ENCODE results near the gene CNN3.
A peak's percentile ranks its signal among the peaks of the same experiment; 100 is the strongest.

CNN3 gene

GRCh38 chr1:94884507-94884906 is 42.4 kb downstream of the CNN3 start:
- no peak for DNase-seq

DNA sequence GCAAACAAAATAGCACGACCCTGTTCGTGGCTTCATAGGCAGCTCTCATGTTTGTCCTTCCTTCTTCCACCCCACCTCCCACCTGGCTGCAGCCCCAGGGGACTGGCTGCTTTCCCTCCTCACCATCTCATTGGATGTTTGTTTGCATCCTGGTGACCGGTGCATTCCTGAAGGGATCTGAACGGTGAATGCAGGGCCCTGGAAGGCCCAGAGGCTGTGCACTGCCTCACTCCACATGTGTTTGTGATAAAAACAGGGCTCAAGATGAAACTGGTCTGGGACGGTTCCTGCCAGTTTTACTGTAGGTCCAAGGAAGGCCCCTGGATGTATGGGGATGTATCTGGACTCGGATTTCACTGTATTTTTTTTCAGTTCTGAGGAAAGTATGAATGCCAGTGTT is 42.8 kb downstream of the CNN3 start:
- no peak for DNase-seq

- peak; percentile 19 for DNase-seq
Observed at GRCh38 chr1:94883691-94884090, 43.2 kb downstream of the CNN3 start.

DNA sequence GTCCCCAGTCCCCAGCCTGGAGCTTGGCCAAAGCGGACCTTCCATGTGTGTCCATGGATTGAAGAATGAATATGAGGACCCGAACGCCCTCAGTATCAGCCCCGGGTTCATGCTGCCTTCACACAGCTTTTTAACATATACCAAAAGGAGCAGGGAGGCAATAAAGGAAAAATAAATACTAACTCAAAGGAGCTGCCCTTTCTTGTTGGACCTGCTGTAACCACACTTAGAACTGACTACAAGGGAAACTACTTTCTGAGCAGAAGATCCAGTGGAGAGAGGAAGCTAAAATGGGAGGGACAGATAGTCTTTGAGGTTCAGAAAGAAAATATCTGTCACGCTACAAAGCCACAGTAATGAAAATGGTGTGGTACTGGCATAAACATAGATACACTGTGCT is 48.6 kb downstream of the CNN3 start:
- DNase-seq, result no peak

DNA sequence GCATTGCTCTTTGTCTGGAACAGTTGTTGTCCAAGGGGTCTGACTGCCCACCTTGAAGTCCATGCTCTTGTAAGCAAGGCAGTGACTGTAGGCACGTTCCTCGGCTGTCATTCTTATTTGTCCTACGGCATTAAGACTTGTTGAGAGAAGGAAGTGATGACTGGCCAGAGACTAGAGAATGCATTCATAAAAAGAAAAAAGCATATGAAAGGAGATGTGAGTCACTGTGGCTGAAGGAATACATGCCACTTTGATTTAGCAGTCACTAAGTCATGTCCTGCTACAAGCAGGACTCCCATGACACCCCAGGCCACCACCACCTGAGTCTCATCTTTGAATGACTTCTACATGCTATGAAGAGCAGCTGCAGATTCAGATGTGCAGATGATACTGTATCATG is 50.5 kb downstream of the CNN3 start:
- peak; percentile 14 for DNase-seq

DNA sequence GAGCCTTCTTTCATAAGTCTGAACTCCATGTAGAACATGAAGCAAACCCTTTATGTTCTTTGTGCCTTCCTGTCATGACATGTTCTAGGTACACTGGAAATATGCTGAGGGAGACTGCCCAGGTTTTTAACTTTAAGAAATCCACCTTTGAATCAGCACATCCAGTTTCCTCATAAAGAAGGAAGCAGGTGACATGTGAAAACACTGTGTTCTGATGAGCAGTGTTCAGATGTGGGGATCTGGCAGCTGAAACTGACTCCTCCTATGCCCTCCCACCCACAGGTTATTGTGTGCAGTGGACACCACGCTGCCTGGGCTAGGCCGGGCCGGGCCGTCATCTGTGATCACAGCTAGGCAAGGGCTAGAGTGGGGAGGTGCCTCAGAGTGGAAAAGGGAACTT is 51.1 kb downstream of the CNN3 start:
- peak; percentile 23 for DNase-seq

GRCh38 chr1:94874423-94874822 is 52.5 kb downstream of the CNN3 start:
- DNase-seq, result no peak

GRCh38 chr1:94873520-94874351 is 53.2 kb downstream of the CNN3 start:
- DNase-seq, result no peak

DNA sequence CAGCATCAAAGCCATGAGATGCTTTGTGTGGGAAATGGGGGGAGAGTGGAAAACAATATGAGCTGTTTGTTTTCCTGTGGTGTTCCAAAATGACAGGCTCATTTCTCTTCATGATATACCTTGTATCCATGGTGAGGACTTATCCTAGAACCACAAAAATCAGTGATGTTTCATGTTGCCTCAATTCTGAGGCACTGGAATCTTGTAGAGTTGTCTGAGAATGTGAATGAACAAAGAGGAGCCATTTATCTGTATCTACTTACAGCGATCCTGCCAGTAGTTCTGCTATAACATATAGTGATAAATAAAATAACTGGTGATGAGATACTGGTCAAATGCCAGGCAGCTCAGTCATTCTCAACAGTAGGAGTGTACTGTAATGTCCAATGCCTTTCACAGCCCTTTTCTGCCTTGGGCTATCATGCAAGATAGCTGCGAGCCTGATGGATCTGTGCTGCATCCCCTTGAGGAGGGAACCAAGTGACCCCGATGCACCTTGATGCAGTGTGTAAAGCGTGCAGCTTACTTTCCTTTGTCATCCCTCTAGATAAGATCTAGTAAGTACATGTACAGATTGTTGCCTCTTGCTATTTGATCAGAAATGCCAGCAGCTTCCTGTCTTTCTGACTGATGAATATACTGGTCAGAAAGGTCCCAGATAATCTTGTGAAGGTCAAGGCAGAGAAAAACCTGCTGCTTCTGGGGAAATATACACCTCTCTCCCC is 54.0 kb downstream of the CNN3 start:
- no peak for DNase-seq

- no peak for DNase-seq
Observed at GRCh38 chr1:94871031-94871430, 55.9 kb downstream of the CNN3 start.

DNA sequence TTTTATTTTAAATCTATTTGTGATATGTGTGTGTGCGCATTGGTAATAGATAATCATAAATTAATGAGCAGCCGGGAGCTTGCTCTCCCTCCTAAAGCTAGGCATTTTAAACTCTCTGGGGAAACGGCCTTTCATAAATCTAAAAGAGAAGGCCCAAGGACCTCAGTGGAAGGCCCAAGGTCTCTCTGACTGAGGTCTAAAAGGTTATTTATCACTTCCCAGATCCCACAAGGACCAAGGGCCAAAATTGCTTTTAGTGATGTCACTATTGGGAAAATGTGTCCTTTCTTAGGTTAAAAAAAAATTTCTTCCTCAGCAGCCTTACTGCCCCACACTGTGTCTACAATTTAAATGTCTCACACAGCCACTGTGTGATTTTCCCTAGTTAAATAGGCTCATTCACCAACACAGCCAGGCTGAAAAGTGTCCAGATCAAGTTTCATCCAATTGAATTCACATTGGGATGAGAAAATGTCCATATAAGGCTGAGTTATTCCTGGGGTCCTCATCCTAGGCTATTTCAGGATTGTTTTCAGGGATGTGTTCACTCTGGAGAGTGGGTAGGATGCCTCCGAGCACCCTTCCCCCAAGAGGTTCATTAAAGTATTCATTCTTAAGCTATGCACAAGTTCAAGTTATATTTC is 60.6 kb downstream of the CNN3 start:
- DNase-seq, result no peak

DNA sequence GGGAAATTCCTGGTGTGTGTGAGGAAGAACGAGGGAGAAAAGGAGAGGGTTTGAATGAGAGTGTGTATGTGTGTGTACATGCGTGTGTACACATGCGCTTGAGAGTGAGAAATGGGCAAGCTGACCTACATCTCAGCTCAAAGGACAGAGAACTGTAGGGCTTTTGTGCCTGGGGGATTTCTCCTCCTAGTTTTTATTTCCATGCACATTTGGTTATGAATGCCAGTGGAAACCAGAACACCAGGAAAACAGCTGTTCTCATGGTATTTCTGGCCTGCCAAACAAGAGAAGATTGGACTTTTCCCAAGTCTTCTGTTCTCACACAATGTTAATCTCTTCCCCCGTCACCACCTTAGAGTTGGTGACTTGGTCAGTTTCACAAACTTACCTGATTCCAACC is 61.5 kb downstream of the CNN3 start:
- DNase-seq, result no peak

- DNase-seq, result no peak
Observed at GRCh38 chr1:94864821-94865220, 62.1 kb downstream of the CNN3 start.

- peak; percentile 43 for DNase-seq
Observed at GRCh38 chr1:94863919-94864318, 63.0 kb downstream of the CNN3 start.

GRCh38 chr1:94863297-94863911 is 63.5 kb downstream of the CNN3 start:
- DNase-seq, result peak; percentile 40

GRCh38 chr1:94862718-94863117 is 64.2 kb downstream of the CNN3 start:
- DNase-seq, result no peak

DNA sequence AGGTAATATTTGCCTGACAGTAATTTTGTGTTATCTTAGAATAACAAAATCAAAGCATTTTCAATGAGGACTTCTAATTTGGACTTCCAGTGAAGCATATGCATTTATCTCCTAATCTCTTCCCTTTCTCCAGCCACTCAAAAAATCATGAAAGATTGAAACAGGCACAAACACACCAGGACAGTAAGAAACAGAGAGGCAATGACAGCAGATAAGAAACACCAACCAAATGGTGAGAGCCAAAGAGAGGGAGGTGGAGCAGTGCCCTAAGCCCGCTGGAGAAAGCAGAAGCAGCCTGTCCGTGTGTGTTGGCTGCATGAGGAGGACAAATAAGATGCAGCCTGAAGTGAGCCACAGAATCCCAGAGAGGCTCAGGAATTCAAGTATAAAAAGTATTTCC is 67.7 kb downstream of the CNN3 start:
- DNase-seq, result no peak

DNA sequence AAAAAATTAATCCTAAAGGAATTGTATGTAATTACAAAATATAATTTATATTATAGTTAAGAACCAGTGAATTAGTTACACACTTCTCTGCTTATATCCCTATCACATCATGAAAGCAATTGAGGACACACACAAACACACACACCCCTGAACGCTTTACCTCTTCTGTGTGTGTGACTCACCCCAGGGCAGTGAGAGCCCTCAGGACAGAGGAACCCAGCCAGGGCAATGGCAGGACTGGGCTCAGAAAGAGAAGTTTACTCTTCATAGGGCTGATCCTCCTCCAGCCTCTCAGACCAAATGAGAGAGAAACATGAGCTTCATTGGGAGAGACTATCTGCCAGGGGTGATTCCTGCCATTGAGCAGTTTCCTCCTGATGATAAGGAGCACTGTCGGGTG is 68.6 kb downstream of the CNN3 start:
- DNase-seq, result no peak

DNA sequence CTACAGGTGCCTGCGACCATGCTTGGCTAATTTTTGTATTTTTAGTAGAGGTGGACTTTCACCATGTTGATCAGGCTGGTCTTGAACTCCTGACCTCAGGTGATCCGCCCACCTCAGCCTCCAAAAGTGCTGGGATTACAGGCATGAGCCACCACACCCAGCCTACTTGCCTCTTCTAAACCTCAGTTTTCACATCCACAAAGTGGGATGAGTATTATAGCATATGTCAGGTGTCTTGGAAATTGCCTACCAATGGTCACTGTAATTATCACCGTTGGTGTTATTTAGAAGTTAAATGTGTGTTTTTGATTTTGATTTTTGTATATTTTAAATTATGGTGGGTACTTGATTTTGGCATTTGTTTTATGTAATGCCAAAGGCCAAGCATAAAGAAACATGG is 70.0 kb downstream of the CNN3 start:
- DNase-seq, result no peak

- DNase-seq, result no peak
Observed at GRCh38 chr1:94856004-94856403, 70.9 kb downstream of the CNN3 start.

GRCh38 chr1:94855307-94855700 is 71.6 kb downstream of the CNN3 start:
- DNase-seq, result no peak

DNA sequence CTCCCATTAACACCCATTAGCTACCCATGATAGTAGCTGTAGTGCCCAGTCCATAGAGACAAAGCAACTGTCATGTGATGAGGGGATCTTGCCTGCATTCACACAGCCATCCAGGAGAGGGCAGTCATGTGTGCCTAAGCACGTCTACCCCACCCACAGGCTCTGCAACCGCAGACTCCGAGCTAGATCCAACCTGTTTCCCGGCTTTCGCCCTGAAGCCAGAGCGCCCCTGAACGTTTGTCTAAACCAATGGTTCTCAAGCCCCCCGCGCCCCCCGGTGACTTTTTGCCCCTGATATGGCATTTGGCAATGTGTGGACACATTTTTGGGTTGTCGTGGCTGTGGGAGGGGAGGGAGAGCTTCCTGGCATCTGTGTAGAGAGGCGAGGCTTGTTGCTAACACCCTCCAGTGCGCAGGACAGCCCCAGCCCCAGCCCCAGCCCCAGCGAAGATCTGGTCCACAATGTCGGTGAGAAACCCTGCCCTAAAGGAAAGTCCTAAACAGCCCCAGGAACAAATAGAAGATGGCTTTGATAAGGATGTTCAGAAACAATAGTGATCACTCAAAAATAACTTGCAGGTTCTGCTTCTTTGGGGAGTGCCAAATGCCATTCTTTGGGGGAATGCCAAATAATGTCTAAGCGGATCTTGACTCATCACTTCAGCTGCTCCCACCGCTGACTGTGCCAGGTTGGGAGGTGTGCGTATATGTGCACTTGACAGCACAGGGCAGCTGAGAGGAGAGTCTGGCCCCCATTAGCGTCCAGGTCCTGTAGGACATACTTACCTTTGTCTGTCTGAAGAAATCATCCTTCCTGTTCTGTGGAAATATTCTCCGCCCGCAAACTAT is 72.2 kb downstream of the CNN3 start:
- DNase-seq, result peak; percentile 88

DNA sequence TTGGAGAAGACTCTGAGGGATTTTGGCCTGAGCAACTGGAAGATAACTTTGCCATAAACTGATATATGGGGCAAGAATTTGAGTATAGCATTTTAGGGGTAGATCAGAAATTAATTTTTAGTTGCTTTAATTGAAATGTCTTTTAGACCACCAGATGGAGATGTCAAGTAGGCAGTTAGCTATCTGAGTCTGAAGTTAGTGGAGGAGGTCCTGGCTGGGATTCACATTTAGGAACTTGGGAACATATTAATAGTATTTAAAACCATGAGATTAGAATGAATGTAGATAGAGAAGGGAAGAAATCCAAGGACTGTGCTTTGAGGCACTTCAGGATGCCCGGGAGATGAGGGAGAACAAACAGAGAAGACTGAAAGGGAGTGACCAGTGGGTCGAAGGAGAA is 74.1 kb downstream of the CNN3 start:
- DNase-seq, result no peak

Data from suppressor macrophage treated with lipopolysaccharide for 4 hours (primary cell).